Stomach (tissue), 4 donors: ENCODE measurements around the gene TBPL1.
"Not testable (repeated sequence)": the region's sequence is repeated elsewhere in the genome, so short reads cannot be mapped to it uniquely, and the experiment has no call there.

Experiments
- CTCF ChIP-seq, 7 experiments: fragments of 450-650 bp in 4 of 7; fragments of 200-600 bp in 3 of 7; sonication (generic) in 3 of 7; IDR thresholded peaks; one replicate each; pipeline ENCODE4 v1.5.1; 2016 to 2019; ENCODE audit warnings: antibody characterized with exemption in 7 of 7, control low read depth in 2 of 7, mild to moderate bottlenecking in 1 of 7
- EP300 ChIP-seq: sonication (generic); formaldehyde crosslinking; IDR thresholded peaks from one replicate; pipeline ENCODE4 v1.6.1; 2017; ENCODE audit warnings: antibody characterized with exemption
- POLR2A ChIP-seq, 4 donors: fragments of 450-650 bp; IDR thresholded peaks; one replicate each; pipeline ENCODE4 v1.6.1; 2016; ENCODE audit warnings: antibody characterized with exemption in 4 of 4, control low read depth in 2 of 4, mild to moderate bottlenecking in 1 of 4, moderate library complexity in 1 of 4

GRCh38 chr6:133979269-133979963 lies 26.4 kb downstream of the TBPL1 start:
- not testable (repeated sequence) for TF ChIP-seq CTCF (IDR thresholded peaks at IDR 0.05); POLR2A (IDR thresholded peaks at IDR 0.05); EP300
